ENCODE data around the gene SH3GL3.

DNA sequence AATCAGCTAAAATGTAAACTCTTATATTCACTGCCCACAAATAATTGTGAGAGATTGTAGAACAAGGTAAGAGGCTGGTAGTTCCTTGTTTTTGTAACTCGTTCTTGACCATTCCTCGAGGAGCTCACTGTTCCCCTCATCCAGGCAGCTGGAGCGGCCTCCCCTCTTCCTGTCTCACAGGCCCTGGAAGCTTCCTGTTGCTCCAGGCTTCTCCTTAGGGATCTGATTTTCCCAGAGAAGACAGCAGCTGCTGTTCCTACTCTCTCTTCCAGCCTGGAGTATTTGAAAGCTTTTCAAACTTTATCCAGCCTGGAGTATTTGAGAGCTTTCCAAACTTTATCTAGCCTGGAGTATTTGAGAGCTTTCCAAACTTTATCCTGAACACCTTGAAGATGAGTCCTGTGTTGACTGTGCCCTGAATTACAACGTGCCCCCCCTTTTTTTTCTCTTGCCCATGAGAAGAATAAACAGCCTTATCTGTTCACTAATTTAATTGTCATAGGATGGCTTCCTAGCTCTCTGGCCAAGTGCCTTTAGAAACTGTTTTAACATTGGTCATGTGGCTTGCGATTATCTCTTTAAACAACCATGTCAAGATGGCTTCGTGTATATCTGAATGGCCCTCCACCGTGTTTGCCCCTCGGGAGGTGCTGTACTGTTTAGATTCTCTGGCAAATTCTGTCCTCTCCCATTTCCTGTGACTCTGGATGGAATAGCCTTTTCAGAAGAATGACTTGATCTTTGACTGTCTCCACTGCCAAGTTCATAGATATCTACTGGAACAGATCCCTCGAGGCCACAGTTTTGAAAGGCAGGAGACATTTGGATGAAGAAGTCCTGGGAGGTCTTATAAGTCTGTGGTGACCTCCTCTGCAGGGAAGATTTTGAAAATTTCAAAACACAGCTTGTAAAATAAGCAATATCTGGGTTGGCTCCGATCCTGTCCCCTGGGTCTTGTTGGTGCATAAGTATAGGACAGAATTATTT, 211.6 kb downstream of the SH3GL3 start:
- no peak for TF ChIP-seq POLR2A (IDR thresholded peaks at IDR 0.05; ENCODE audit: low read length)
- TF ChIP-seq GATA1 (IDR thresholded peaks at IDR 0.05; ENCODE audit: low read depth, low read length), result no peak
